Stomach smooth muscle (tissue), 2 donors: ENCODE data around the gene SEMA6C.

Experiments
- H3K27ac ChIP-seq: one replicate; pipeline ENCODE4 v1.7.0; 2013; ENCODE audit warnings: mild to moderate bottlenecking, low read length, inconsistent platforms
- H3K27me3 ChIP-seq, 2 donors: one replicate each; pipeline ENCODE4 v1.7.0; 2013; ENCODE audit warnings: low read length in 2 of 2; ENCODE audit not compliant: insufficient read depth in 2 of 2, control insufficient read depth in 1 of 2
- H3K36me3 ChIP-seq, 2 donors: one replicate each; pipeline ENCODE4 v1.7.0; 2013; ENCODE audit warnings: low read length in 2 of 2; ENCODE audit not compliant: control insufficient read depth in 2 of 2, insufficient read depth in 2 of 2
- H3K4me1 ChIP-seq: one replicate; pipeline ENCODE4 v1.7.0; 2013; ENCODE audit warnings: low read length; ENCODE audit not compliant: control insufficient read depth, insufficient read depth
- H3K4me3 ChIP-seq, 2 donors: one replicate each; pipeline ENCODE4 v1.7.0; 2013; ENCODE audit warnings: low read length in 2 of 2
- H3K9ac ChIP-seq, 2 donors: one replicate each; pipeline ENCODE4 v1.7.0; 2013; ENCODE audit warnings: low read length in 2 of 2, mild to moderate bottlenecking in 1 of 2
- H3K9me3 ChIP-seq, 2 donors: one replicate each; pipeline ENCODE4 v1.7.0; 2013; ENCODE audit warnings: low read length in 2 of 2; ENCODE audit not compliant: control insufficient read depth in 2 of 2
- donor health status: healthy.
- donor health status: Pancreatic carcinoma.

Gene SEMA6C

DNA sequence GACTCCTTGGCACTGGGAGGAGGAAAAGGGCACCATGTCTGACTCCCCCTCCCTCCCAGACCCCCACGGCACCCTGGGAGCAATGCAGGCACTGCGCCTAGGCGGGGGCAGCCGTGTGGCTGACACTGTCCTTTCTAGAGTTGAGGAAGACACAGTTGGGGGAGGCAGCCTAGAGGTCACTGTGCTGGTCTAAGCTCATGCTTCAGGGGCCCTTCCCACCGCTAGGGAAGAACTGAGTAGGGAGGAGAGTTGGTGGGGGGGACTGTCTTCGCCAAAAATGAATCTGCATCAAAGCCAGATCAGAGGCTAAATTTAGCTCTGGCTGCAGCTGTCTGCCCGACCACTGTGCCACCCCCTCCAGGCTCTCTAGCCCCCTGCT, 3.4 kb downstream of the SEMA6C start:
- Histone ChIP-seq H3K36me3 (peaks cover 2 to 8% of the 10 kb centered on the region in 2 donors), H3K9ac (peak overlapping the region in 1 of 2 donors; percentile 36), H3K27ac (peak overlapping the region; percentile 46), H3K4me1 (peaks cover 53% of the 10 kb centered on the region), H3K9me3 (no peaks in the 10 kb centered on the region), H3K4me3 (peak overlapping the region in 1 of 2 donors; percentile 88), H3K27me3 (no peaks in the 10 kb centered on the region)

DNA sequence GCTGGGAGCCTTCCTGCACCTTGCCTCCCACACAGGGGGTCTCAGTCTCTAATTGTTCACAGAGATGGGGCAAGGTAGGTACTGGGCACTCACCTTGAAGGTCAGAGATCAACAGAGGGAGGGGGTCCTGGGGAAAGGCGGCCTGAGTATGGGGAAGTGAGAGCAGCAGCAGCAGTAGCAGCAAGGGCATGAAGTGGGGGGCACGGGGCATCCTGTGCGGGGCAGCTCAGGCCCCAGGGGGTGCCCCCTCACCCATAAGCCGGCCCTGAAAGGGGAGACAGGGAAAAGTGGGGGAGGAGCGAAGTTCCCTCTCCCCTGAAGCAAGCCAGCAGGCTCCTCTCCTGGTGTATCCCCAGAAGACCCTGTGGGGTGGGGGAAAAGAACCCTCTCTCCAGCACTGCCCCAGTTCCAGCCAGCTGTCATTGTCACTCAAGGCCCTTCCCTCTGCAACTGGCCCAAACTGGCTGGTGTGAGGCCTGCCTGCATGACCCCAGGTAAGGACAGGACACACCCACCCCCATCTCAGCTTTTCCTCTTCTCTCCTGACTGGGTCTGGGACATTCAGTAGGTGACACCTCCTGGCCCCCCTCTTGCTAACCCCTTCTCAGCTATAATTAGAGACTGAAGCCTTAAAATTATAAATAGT, 3.9 kb downstream of the SEMA6C start:
- H3K9me3 ChIP-seq: no peaks in the 10 kb centered on the region
- peak overlapping the region; percentile 46 for H3K27ac ChIP-seq
- peaks cover 48% of the 10 kb centered on the region for H3K4me1 ChIP-seq
- H3K27me3 ChIP-seq: no peaks in the 10 kb centered on the region
- H3K36me3 ChIP-seq: peaks cover 4 to 10% of the 10 kb centered on the region in 2 donors
- no peak overlapping the region for H3K9ac ChIP-seq
- no peak overlapping the region for H3K4me3 ChIP-seq

DNA sequence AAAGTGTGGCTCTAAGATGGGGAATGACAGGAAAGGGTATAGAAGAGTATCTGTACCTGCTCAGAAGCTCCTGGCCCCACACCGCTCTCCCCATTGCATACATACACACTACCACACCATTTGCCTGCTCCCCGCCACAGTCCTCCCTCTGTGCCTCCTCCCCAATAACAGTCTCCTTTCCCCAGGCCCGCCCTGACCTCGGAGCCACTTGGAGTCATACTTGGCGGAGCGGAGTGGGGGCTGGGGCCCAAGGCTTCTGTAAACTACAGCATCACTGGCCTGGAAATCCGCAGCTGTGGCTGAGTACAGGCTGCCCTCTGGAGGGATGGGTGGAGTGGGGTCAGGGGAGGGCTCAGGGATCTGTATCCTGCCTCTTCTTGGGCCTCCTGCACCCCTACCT, 8.6 kb downstream of the SEMA6C start:
- Histone ChIP-seq H3K27me3 (no peaks in the 10 kb centered on the region), H3K27ac (no peak overlapping the region), H3K36me3 (peaks cover 20 to 28% of the 10 kb centered on the region in 2 donors), H3K9ac (no peak overlapping the region), H3K9me3 (no peaks in the 10 kb centered on the region), H3K4me1 (peaks cover 8% of the 10 kb centered on the region), H3K4me3 (no peak overlapping the region)

DNA sequence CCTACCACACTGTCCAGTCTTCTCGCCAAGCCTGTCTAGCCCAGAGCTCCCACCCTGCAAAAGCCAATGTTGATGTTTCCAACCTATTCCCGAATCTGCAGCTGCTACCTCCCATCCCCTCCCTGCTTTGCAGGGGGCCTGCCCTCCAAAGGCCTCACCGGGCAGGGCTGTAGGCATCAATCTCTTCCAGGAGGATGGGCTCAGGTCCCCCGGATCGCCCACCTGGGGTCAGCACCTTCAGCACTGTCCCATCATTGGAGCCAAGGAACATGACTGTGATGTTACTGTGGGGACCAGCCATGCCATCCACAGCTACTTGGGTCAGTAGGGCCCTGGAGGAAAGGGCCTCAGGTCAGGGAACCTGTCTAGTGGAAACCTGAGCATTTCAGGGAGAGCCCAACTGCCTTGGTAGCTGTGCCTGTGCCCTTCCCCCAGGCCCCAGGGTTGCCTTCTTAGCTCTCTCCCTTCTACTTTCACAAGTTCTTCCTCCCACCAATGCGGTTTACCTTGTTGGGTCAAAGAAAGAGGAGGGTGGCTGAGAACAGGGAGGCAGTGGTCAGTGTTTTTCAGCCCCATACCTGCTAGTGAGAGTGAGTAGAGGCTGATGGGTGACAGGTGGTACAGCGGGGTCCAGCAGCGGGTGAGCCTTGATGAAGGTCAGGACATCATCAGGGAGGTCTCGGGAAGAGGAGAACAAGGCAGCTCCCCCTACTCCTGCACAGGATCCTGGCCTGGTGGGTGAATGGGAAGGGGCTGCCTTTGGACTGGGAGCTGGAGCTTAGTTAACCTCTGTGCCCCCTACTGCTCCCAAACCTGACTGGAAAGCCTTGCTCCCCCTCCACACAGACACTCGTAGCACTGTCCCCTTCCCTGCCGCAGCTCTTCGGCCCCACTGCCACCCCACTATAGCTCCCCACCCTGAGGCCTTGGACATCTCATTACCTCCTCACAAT, 10.7 kb downstream of the SEMA6C start:
- H3K27me3 ChIP-seq: no peaks in the 10 kb centered on the region
- no peak overlapping the region for H3K27ac ChIP-seq
- H3K9me3 ChIP-seq: no peaks in the 10 kb centered on the region
- H3K4me3 ChIP-seq: no peak overlapping the region
- H3K9ac ChIP-seq: no peak overlapping the region
- peaks cover 20 to 28% of the 10 kb centered on the region in 2 donors for H3K36me3 ChIP-seq
- H3K4me1 ChIP-seq: peaks cover 12% of the 10 kb centered on the region

- no peak overlapping the region for H3K27ac ChIP-seq
- peaks cover 20 to 28% of the 10 kb centered on the region in 2 donors for H3K36me3 ChIP-seq
- peaks cover 15% of the 10 kb centered on the region for H3K4me1 ChIP-seq
- H3K9ac ChIP-seq: no peak overlapping the region
- H3K27me3 ChIP-seq: no peaks in the 10 kb centered on the region
- H3K9me3 ChIP-seq: no peaks in the 10 kb centered on the region
- H3K4me3 ChIP-seq: no peak overlapping the region
Measured at GRCh38 chr1:151134991-151135390, 11.4 kb downstream of the SEMA6C start.

DNA sequence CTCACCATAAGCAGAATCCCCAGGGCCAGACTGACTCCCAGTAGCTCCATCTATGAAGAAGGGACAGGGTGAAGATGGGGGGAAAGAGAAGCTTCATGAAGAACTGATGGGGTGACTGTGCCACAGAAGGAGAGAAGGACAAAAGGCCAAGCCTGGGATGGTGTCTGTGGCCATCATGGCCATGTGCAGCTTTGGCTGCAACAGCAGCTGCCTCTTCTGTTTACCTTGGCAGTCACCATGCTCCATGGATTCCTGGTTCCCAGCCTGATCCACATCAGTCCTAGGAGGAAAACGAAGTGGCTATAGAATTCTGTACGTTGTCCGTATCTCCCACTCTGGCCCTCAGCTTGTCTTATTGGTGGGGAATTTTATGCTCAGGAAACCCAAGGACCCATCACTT, 12.0 kb downstream of the SEMA6C start:
- Histone ChIP-seq H3K27ac (no peak overlapping the region), H3K4me1 (peaks cover 15% of the 10 kb centered on the region)

DNA sequence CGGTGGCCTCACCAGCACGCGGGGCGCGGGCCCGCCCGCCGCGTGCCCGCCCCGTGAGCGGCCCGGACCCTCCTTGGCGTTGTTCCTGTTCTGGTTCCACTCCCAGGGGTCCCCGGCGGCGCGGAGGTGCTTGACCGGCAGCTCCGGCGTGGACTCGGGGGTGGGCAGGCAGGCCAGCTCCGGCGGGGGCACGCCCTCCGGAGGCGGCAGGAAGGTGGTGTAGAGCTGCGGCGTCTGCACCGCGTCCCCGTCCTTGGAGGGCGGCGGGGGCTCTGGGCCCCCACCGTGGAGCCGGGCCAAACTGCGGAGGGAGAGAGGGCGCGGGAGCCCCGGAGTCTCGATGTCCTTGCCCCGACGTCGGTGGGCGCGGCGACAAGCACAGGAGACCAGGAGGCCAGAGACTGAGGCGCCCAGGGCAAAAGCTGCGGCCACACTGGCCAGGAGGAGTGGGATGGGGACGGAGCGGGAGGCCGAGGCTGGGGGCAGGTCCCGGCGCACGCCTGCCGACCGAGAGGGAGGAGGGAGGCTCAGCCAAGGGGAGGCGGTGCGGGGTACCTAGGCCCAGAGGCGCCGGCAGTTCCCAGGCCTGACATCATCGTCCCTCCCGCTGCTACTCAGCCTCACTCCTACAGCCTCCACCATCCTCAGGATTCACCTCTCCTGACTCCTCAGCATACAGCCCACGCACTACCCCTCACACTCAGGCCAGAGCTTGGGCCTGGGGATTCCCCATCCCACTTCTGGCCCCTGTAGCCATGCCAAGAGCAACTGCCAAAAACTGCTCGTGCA, 13.2 kb downstream of the SEMA6C start:
- no peaks in the 10 kb centered on the region for H3K27me3 ChIP-seq
- H3K36me3 ChIP-seq: peaks cover 20% of the 10 kb centered on the region in 2 donors
- no peak overlapping the region for H3K9ac ChIP-seq
- H3K27ac ChIP-seq: no peak overlapping the region
- H3K4me3 ChIP-seq: no peak overlapping the region
- peaks cover 15% of the 10 kb centered on the region for H3K4me1 ChIP-seq
- H3K9me3 ChIP-seq: no peaks in the 10 kb centered on the region

More for the DNA sequence above, 12.0 kb downstream of the SEMA6C start:
- H3K9me3 ChIP-seq: no peaks in the 10 kb centered on the region
- peaks cover 20 to 22% of the 10 kb centered on the region in 2 donors for H3K36me3 ChIP-seq
- H3K9ac ChIP-seq: no peak overlapping the region
- no peak overlapping the region for H3K4me3 ChIP-seq
- no peaks in the 10 kb centered on the region for H3K27me3 ChIP-seq

DNA sequence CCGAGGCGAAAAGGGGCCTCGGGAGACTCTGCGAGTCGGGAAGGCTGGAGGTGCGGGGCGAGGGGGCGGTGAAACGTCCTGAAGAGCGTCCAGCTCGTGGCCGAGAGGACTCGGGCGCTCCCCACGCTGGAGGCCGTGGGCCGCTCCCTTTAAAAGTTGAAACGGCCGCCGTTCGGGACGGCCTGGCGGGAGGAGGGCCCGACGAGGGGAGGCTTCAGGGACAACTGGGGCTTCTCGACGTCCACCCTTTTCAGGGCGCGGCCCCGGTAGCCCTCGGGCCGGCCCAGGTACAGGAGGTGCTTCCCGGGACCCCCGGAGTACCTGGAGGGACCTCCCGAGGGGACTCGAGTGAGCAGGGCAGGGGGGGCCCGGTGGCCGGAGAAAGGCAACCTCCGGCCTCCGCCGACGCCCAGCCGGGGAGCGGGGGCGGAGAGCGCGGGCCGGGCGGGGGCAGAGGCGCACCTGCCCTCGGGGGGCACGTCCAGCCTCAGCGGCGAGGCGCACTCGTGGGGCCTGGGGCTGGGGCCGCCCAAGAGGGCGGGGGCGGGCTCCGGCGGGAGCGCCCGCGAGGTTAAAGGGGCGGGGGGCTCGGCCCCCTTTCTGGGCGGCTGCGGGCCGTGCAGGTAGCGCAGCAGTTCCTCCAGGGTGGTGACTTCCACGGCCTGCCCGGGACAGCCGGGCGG, 14.0 kb downstream of the SEMA6C start:
- Histone ChIP-seq H3K27me3 (no peaks in the 10 kb centered on the region), H3K4me1 (peaks cover 15% of the 10 kb centered on the region), H3K9me3 (no peaks in the 10 kb centered on the region), H3K27ac (peak overlapping the region; percentile 77), H3K36me3 (peaks cover 17% of the 10 kb centered on the region in 2 donors), H3K4me3 (peak overlapping the region; percentile 73 to 78), H3K9ac (peak overlapping the region; percentile 47 to 62)

DNA sequence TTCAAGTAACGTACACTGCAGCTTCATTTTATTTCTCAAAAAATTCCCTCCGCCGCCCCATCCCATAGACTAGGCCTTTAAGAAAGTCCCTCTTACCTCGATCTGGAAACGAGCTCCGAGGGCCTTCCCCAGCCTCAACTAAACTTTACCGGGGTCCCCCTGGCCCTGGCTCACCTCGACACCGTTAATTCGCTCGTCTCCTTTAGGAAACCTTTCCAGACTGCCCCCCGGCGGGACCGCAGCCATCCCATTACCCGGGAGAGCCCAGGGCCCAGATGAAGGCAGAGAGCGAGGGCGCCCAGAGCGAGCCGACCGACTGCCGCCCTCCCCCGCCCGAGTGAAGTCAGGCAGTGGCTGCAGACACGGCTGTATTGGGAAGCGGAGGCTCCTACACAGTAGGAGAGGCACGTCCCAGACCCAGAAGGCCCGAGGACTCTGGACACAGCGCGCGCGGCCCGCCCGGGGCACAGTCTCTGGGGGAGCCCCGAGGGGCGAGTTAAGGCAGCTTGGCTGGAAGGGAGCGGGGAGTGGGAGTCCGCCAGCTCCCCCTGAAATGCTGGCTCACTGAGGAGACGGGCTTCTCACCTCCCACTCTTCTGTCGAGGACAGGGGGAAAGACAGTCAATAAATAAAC, 14.6 kb downstream of the SEMA6C start:
- peak overlapping the region; percentile 77 for H3K27ac ChIP-seq
- peak overlapping the region; percentile 62 to 69 for H3K9ac ChIP-seq
- peak overlapping the region; percentile 73 to 78 for H3K4me3 ChIP-seq

More for the DNA sequence above, 14.6 kb downstream of the SEMA6C start:
- Histone ChIP-seq H3K36me3 (peaks cover 16 to 17% of the 10 kb centered on the region in 2 donors), H3K27me3 (no peaks in the 10 kb centered on the region), H3K9me3 (no peaks in the 10 kb centered on the region), H3K4me1 (peaks cover 15% of the 10 kb centered on the region)
